ENCODE data around the gene NAPG. TPM values are rescaled to one million over a fixed set of nuclear protein-coding genes. Genes with fewer than 3 reads are reported as not detected.
"Not testable (repeated sequence)": the region's sequence is repeated elsewhere in the genome, so short reads cannot be mapped to it uniquely, and the experiment has no call there.

NAPG gene
- total RNA-seq, 1 donor from 2014 or later: 32.0 TPM

- Mint-ChIP-seq H3K27ac (ENCODE audit: unreplicated experiment) (no peak overlapping the region), H3K4me1 (ENCODE audit: low read depth) (peaks cover 4% of the 10 kb centered on the region), H3K4me3 (ENCODE audit: unreplicated experiment) (no peak overlapping the region), H3K9me3 (ENCODE audit: low read depth) (peaks cover 10% of the 10 kb centered on the region), H3K36me3 (ENCODE audit: low read depth) (peaks cover 3% of the 10 kb centered on the region), H3K27me3 (ENCODE audit: low read depth) (peaks cover 3% of the 10 kb centered on the region)
- no peak for DNase-seq (ENCODE audit: low spot score)
- TF ChIP-seq, protein P1, sequence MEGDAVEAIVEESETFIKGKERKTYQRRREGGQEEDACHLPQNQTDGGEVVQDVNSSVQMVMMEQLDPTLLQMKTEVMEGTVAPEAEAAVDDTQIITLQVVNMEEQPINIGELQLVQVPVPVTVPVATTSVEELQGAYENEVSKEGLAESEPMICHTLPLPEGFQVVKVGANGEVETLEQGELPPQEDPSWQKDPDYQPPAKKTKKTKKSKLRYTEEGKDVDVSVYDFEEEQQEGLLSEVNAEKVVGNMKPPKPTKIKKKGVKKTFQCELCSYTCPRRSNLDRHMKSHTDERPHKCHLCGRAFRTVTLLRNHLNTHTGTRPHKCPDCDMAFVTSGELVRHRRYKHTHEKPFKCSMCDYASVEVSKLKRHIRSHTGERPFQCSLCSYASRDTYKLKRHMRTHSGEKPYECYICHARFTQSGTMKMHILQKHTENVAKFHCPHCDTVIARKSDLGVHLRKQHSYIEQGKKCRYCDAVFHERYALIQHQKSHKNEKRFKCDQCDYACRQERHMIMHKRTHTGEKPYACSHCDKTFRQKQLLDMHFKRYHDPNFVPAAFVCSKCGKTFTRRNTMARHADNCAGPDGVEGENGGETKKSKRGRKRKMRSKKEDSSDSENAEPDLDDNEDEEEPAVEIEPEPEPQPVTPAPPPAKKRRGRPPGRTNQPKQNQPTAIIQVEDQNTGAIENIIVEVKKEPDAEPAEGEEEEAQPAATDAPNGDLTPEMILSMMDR (IDR thresholded peaks at IDR 0.05): no peak
Observed at GRCh38 chr18:10500038-10500437, 25.8 kb upstream of the NAPG start.

DNA sequence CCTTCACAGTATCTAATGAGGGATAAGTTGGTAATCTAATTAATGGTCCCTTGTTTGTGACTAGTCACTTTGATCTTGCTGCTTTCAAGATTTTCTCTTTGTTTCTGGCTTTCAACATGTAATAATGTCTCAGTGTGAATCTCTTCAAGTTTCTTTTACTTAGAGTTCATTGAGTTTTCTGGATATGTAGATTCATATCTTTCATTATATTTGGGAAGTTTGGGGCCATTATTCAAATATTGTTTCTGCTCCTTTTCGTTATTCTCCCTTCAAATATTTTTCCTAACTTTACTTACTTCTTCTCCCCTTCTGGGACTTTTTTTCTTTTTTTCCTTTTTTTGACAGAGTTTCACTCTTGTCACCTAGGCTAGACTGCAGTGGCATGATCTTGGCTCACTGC is 21.1 kb upstream of the NAPG start:
- Mint-ChIP-seq H3K27ac (ENCODE audit: unreplicated experiment) (no peak overlapping the region), H3K4me3 (ENCODE audit: unreplicated experiment) (no peak overlapping the region), H3K4me1 (ENCODE audit: low read depth) (no peaks in the 10 kb centered on the region), H3K9me3 (ENCODE audit: low read depth) (peaks cover 23% of the 10 kb centered on the region), H3K27me3 (ENCODE audit: low read depth) (peaks cover 3% of the 10 kb centered on the region), H3K36me3 (ENCODE audit: low read depth) (peaks cover 7% of the 10 kb centered on the region)
- TF ChIP-seq, protein P1 (IDR thresholded peaks at IDR 0.05): no peak
- DNase-seq (ENCODE audit: low spot score): no peak

- not testable (repeated sequence) for H3K27ac Mint-ChIP-seq (ENCODE audit: unreplicated experiment); H3K36me3 Mint-ChIP-seq (ENCODE audit: low read depth); H3K4me3 Mint-ChIP-seq (ENCODE audit: unreplicated experiment); H3K4me1 Mint-ChIP-seq (ENCODE audit: low read depth); H3K27me3 Mint-ChIP-seq (ENCODE audit: low read depth); DNase-seq (ENCODE audit: low spot score)
- H3K9me3 Mint-ChIP-seq (ENCODE audit: low read depth): peaks cover 24% of the 10 kb centered on the region
Observed at GRCh38 chr18:10505892-10506291, 19.9 kb upstream of the NAPG start.

DNA sequence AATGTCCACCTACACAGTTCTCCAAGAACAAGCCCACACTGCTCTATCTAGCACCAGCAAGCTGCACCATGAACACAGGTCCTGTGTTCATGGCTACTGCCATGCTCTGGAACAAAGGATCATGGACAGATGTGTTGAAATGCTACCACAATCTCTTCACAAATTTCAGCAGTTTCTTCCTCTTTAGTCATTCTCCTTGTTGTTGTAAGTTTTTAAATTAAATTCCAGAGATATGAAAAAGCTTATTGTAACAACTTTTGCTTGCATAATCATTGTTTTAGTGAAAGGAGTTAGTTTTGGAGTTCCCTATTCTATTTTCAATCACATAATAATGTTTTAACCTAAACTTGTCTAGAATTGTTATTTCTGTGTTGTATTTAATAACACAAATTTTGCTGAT is 17.2 kb upstream of the NAPG start:
- DNase-seq (ENCODE audit: low spot score): no peak
- H3K4me1 Mint-ChIP-seq (ENCODE audit: low read depth): no peaks in the 10 kb centered on the region
- peaks cover 7% of the 10 kb centered on the region for H3K36me3 Mint-ChIP-seq (ENCODE audit: low read depth)
- no peak overlapping the region for H3K27ac Mint-ChIP-seq (ENCODE audit: unreplicated experiment)
- TF ChIP-seq, protein P1 (IDR thresholded peaks at IDR 0.05): no peak
- no peak overlapping the region for H3K4me3 Mint-ChIP-seq (ENCODE audit: unreplicated experiment)
- peaks cover 3% of the 10 kb centered on the region for H3K27me3 Mint-ChIP-seq (ENCODE audit: low read depth)
- H3K9me3 Mint-ChIP-seq (ENCODE audit: low read depth): peaks cover 21% of the 10 kb centered on the region

DNA sequence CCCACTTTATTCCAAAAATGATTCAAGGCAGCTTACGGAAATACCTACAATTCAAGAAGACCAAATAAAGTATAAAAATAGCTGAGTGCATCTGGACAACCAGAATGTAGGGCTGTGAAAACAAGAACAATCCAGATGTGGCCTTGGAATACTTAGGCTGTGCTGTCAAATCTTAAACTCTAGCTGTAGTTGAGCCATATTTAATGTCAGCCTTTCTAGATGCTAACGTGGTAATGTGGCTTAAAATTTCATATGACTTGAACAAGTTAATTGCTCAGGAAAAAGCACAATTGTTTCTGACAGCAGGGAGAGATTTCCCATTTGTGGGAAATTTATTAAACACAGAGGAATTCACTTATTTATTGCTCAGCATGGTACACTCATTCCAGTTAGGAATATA is 14.6 kb upstream of the NAPG start:
- DNase-seq (ENCODE audit: low spot score): no peak
- H3K4me1 Mint-ChIP-seq (ENCODE audit: low read depth): no peaks in the 10 kb centered on the region
- peaks cover 16% of the 10 kb centered on the region for H3K9me3 Mint-ChIP-seq (ENCODE audit: low read depth)
- H3K36me3 Mint-ChIP-seq (ENCODE audit: low read depth): peaks cover 3% of the 10 kb centered on the region
- H3K27ac Mint-ChIP-seq (ENCODE audit: unreplicated experiment): no peak overlapping the region
- peaks cover 3% of the 10 kb centered on the region for H3K27me3 Mint-ChIP-seq (ENCODE audit: low read depth)
- TF ChIP-seq, protein P1 (IDR thresholded peaks at IDR 0.05): no peak
- H3K4me3 Mint-ChIP-seq (ENCODE audit: unreplicated experiment): no peak overlapping the region

GRCh38 chr18:10514082-10514481 is 11.7 kb upstream of the NAPG start:
- no peaks in the 10 kb centered on the region for H3K36me3 Mint-ChIP-seq (ENCODE audit: low read depth)
- H3K27me3 Mint-ChIP-seq (ENCODE audit: low read depth): peaks cover 5% of the 10 kb centered on the region
- H3K27ac Mint-ChIP-seq (ENCODE audit: unreplicated experiment): no peak overlapping the region
- peaks cover 9% of the 10 kb centered on the region for H3K4me1 Mint-ChIP-seq (ENCODE audit: low read depth)
- H3K4me3 Mint-ChIP-seq (ENCODE audit: unreplicated experiment): no peak overlapping the region
- no peak for DNase-seq (ENCODE audit: low spot score)
- TF ChIP-seq, protein P1 (IDR thresholded peaks at IDR 0.05): no peak
- H3K9me3 Mint-ChIP-seq (ENCODE audit: low read depth): peaks cover 6% of the 10 kb centered on the region
